NCI-H2196 treated with DMSO at 0.1 percent for 48 hours (cell line): ENCODE results near the gene EIF1AD.
"Not testable (repeated sequence)": the region's sequence is repeated elsewhere in the genome, so short reads cannot be mapped to it uniquely, and the experiment has no call there.

ENCODE experiments used
- DNase-seq: peaks from one replicate; lab custom pipeline; 2025; ENCODE audit not compliant: unreplicated experiment; lab: John Stamatoyannopoulos, UW

EIF1AD gene

DNA sequence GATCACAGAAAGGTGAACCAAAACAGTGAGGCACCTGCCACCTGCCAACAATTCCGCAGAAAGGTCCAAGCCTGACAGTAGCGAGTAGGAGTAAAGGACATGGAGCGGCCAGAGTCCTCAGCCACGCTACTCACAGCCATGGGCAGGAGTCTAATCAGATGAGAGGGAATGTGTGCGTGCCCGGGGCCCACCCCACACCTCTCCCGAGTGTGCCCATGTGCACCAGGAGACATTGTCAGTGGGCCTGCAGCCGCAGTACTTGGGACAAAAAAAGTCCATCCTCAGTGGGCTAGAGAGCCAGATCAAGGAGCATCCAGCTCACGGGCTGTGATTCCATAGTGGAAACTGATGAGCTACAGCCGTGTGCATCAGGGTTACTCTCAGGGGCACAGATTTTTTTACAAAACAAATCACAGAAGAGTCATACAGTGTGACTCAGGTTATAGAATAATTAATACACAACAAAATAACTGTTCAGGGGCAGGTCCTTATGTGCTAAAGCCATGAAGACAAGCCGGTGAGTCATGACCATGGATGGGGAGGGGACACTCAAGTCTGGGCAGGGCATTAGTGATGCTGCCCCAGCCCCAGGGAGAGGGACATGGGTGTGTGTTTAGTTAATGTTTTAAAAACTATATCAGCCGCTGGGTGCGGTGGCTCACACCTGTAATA, 28.4 kb downstream of the EIF1AD start:
- DNase-seq = no peak

DNA sequence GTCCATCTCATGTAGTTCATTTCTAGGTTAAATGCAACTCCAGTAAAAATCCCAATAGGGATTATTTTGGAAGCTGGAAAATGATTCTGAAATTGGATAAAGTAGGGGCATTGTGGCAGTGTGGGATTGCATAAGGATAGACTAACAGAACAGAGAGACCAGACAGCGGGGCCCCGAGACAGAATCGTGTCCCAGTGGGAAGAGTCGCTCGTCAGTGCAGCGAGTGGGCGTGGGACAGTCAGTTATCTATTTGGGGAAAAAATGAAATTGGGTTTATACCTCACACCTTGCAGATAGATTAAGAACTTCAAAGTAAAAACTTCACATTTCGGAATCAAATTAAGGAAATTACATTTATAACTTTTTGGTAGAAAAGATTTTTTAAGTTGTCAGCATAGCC, 29.8 kb downstream of the EIF1AD start:
- DNase-seq = no peak

DNA sequence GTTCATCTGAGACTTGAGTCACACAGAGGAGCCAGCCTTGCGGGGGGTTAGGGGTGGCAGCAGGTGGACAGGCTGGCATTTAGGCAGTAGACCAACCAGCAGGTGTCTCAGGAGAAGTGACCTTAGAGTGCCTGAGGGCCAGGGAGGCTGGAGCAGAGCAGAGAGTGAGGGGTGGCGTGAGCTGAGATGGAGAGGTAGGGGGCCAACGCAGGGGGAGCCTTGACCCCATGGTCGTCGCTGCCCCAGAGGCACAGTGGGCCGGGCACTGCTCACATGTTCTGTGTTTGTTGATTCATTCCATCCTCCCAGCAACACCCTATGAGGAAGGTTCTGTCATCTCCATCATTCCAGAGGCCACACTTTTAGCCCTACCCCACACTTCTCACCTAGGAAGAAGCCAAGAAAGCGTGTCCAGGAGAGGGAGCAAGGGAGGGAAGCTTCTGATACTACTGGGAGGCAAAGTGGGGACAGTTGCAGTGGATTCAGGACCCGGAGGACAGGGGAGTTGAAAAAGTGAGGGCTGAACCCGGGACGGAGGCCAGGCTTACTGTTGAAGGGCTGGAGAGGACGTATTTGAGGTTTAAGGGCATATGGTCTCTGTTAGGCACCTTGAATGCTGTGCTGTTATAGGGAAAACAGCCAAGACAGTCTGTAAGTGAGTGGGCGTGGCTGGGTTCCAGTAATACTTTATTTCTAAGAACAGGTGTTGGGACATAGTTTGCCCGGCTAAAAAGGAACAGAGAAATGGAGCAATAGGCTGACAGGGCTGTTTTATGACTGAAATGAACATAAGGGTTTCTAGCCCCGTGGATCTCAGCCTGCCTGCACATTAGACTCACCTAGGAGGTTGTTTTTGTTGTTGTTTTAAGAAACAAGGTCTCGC, 33.1 kb downstream of the EIF1AD start:
- DNase-seq = no peak

DNA sequence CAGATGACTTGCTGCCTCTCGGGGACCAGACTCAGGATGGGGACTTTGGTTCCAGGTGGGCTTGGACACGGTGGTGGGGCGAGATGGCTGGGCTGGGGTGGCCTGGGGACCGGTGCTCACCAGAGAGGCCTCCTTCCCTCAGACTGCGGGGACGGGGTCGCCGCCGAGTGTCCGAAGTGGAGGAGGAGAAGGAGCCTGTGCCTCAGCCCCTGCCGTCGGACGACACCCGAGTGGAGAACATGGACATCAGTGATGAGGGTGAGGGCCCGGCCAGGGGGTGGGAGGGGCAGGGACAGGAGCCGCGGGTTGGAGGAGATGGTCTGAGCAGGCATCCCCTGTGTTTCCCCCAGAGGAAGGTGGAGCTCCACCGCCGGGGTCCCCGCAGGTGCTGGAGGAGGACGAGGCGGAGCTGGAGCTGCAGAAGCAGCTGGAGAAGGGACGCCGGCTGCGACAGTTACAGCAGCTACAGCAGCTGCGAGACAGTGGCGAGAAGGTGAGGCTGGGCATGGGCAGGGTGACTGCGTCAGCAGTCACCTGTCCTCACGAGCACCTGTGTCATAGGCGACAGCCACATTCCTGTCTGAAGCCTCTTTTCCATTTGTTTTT, 34.5 kb downstream of the EIF1AD start:
- DNase-seq = no peak

DNA sequence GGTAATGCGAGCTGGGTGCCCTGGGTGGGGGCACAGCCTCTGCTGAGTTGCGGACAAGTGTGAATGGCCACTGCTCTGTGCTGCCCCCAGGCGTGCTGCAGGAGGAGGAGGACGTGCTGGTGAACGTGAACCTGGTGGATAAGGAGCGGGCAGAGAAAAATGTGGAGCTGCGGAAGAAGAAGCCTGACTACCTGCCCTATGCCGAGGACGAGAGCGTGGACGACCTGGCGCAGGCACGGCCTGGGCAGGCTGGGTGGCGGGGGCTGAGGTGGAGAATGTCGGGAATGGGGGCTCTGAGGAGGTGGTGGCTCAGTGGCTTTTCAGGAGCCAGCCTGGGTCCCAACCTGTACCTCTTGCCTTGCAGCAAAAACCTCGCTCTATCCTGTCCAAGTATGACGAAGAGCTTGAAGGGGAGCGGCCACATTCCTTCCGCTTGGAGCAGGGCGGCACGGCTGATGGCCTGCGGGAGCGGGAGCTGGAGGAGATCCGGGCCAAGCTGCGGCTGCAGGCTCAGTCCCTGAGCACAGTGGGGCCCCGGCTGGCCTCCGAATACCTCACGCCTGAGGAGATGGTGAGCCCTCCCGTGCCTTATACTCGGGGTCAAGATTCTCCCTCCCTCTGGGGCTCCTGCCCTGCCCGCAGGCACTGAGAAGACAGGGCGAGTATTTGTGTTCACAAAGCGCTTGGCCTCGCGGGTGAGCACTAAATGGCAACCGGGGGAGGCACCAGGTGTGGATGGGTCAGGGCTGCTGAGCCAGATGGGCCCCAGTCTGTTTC, 35.8 kb downstream of the EIF1AD start:
- no peak for DNase-seq

DNA sequence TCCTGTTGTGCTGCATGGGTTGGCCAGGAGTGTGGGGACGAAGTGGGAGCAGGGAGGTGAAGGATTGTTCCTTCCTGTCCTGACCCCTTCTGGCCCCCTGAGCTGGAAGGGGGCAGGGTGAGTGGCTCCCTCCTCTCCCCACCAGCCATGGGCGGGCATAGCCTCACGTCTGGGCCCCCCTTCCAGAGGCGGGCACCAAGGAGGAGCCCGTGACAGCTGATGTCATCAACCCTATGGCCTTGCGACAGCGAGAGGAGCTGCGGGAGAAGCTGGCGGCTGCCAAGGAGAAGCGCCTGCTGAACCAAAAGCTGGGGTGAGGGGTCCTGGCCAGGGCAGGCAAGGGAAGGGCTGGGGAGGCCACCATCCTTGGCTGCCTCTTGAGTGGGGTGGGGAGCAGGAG, 37.1 kb downstream of the EIF1AD start:
- DNase-seq = no peak

DNA sequence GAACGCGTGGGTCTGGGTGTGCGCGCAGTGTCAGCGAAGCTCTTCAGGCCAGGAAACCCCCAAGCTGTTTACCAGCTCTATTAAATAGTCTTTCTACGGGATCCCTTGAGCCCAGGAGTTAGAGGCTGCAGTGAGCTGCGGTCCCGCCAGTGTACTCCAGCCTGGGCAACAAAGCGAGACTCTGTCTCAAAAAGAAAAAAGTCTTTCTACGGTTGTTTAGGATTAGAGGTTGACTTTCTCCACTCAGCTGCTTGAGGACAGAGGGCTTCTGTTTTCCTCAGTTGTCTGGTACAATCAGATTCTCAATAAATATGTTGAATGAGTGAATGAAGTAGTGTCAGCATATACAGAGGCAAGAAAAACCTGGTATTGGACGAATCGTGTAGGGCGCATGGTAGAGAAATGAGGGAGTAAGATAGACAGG, 39.8 kb downstream of the EIF1AD start:
- no peak for DNase-seq

DNA sequence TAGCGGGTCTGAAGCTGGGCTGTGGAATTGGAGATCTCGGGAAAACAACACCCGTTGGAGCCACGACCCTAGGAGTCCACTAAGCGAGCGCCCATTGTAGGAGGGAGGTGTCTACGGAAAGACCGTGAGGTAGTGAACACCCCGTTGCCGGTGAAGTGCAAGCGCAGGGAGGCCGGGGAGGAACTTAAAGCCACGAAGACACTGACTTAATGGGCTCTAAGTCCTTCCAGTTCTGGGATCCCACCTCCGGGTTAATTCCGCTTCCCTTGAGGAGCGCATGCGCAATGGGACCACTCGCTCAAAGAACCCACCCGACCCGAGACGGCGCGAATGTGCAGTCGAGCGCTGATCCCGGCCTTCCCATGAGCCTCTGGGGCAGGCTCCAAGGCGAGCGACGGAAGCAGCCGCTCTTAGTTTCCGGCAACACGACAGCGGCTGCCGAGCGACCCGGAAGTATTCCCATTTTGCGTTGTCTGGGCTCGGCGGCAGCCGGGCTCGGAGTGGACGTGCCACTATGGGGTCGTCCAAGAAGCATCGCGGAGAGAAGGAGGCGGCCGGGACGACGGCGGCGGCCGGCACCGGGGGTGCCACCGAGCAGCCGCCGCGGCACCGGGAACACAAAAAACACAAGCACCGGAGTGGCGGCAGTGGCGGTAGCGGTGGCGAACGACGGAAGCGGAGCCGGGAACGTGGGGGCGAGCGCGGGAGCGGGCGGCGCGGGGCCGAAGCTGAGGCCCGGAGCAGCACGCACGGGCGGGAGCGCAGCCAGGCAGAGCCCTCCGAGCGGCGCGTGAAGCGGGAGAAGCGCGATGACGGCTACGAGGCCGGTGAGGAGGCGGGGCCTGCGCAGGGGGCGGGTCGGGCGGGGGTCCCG, 40.5 kb downstream of the EIF1AD start, which contains the start of gene SART1:
Gene SART1, plus strand, starts transcription at position 468 of the 874 bp plus-strand sequence. Its CDS starts 47 bp downstream, at position 515.
- DNase-seq = peak; percentile 98

DNA sequence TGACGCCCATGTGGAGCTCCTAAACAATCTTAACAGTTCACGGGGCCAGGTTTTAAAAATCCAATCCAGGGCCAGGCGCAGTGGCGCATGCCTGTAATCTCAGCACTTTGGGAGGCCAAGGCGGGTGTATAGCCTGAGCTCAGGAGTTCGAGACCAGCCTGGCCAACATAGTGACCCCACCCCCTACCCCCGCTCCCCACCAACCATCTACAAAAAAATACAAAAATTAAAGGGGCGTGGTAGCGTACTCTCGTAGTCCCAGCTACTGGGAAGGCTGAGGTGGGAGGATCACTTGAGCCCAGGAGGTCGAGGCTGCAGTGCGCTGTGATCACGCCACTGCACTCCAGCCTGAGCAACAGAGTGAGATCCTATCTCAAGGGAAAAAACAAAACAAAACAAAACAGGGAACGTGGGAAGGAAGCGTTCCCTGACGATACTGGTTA, 41.1 kb downstream of the EIF1AD start:
- no peak for DNase-seq

DNA sequence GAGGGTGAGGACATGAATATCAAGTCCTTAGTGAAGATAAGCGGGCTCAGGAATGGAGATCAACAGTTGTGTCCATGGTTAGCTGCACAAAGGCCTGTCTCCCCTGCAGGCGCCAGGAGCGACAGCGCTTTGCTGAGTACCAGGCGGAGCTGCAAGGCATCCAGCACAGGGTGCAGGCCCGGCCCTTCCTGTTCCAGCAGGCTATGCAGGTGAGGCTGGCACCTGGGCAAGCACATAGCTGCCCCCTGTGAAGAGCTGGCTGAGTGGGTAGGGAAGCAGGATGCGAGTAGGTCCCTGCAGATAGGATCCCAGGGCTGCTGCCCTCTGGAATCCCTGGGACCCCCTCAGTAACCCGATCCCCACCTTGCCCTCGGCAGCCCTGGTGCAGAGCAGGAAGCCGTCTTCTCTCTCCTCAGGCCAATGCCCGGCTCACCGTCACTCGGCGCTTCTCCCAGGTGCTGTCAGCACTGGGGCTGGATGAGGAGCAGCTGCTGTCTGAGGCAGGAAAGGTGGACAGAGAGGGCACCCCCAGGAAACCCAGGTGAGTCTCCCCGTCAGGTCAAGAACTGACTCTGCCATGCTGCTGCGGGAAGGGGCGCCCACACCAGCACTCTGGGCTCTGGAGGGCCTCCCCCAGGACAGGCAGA, 43.1 kb downstream of the EIF1AD start:
- no peak for DNase-seq

DNA sequence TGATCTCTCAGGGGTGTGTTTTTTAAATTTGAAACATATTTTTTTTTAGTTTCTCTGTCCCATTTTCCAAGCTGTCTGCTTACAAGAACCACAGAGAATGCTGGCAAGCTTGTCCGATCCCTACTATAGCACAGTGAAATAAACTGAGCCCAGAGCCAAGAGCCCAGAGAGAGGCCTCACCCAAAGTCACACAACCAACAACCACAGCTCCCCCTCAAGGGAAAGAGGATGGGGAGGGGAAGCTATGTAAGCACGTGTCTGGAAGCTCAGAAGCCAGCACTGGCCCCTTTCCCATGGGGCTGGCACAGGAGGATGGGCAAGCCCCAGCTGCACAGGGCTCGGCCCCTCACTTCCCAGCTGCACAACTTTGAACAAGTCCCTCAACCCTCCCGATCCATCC, 43.7 kb downstream of the EIF1AD start:
- DNase-seq = no peak

DNA sequence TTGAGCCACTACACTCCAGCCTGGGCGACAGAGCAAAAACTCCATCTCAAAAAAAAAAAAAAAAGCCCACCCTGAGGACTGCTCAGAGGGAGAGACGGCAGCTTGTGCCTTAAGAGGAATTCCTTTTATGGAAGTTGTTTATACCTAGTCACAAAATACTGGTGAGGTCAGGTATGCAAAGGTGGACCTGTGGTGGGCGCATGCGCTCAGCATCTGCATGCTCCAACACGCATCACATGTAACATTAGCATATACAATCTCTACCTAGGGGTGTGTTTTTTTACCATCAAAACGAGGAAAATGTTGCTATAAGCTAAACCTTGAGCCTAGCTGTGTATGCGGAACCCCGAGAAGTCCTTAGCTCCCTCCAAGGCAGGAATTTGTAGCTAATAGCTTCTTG, 47.2 kb downstream of the EIF1AD start:
- no peak for DNase-seq

DNA sequence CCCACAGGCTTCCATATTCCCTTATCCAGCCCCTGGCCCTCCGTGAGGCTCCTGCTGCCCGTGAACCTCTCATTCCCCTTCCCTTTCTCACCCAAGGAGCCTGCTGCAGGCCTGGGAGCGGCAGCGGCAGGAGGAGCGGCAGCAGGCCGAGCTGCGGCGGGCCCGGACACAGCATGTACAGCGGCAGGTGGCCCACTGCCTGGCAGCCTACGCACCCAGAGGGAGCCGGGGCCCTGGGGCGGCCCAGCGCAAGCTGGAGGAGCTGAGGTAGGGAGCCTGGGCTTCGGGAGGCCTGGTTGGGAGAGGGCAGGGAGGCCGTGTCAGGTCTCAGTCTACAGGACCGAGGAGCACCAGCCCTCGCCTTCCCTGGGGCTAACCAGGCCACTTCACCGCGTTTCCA, 48.5 kb downstream of the EIF1AD start:
- DNase-seq = no peak

DNA sequence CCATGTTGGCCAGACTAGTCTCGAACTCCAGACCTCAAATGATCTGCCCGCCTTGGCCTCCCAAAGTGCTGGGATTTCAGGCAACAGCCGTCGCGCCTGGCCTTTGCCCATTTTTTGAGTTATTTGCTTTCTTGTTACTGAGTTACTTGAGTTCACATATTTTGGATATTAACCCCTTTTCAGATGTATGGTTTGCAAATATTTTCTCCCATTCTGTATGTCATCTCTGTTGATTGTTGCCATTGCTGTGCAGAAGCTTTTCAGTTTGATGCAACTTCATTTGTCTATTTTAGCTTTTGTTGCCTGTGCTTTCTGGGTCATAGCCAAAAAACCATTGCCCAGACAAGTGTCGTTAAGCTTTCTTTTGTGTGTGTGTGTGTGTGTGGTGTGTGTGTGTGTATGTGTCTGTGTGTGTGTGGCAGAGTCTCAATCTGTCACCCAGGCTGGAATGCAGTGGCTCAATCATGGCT, 49.9 kb downstream of the EIF1AD start:
- no peak for DNase-seq

DNA sequence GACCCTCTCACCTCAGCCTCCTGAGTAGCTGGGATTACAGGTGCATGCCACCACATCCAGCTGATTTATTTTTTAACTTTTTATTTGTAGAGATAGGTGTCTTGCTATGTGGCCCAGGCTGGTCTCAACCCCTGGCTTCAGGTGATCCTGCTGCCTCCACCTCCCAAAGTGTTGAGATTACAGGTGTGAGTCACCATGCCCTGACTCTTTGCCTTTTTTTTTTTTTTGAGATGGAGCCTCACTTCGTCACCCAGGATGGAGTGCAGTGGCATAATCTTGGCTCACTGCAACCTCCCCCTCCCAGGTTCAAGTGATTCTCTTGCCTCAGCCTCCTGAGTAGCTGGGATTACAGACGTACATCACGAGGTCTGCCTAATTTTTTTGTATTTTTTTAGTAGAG, 50.3 kb downstream of the EIF1AD start:
- not testable (repeated sequence) for DNase-seq

DNA sequence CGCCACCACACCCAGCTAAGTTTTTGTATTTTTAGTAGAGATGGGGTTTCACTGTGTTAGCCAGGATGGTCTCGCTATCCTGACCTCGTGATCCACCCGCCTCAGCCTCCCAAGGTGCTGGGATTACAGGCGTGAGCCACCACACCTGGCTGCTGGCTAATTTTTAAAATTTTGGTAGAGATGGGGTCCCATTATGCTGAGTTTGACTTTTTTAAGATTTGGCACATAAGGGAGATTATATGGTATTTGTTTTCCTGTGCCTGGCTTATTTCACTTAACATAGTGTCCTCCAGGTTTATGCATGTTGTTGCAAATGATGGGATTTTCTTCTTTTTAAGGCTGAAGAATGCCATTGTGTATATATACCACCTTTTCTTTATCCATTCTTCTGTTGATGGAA, 51.2 kb downstream of the EIF1AD start:
- not testable (repeated sequence) for DNase-seq

DNA sequence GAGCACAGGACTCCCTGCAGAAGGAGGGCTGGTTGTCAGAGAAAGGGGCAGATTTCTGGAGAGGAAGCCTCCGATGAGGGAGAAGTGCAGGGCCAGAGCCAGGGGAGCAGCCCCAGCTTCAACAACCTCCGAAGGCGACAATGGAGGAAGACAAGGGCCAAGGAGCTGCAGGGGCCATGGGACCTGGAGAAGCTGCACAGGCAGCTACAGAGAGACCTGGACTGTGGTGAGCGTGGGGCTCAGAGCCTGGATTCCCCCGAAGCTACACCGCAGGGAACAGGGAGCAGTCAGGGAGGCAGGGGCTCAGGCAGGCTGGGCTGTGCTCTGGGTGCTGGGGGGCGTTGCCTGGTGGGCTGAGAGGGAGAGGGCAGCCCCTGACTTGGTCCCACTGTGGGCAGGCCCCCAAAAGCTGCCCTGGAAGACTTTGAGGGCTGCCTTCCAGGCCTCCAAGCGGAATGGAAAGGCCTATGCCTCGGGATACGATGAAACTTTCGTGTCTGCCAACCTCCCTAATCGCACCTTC, 54.3 kb downstream of the EIF1AD start:
- DNase-seq = no peak

DNA sequence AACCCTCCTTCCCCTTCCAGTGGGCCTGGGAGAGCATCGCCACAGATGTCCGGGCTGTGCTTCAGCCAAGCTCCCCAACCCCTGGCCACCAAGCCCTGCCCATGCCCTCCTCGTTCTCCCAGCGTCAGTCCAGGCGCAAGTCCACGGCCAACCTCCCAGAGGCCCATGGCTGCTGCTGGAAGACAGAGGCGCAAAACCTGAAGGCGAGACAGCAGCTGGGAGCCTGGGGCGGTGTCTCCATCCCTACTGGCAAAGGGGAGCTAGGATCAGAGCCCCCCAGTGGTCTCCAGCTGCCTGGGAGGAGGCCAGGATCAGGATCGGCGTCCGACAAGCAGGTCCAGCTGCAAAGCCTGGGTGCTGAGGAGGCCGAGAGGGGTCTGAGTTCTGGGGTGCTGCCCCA, 54.8 kb downstream of the EIF1AD start:
- no peak for DNase-seq

DNA sequence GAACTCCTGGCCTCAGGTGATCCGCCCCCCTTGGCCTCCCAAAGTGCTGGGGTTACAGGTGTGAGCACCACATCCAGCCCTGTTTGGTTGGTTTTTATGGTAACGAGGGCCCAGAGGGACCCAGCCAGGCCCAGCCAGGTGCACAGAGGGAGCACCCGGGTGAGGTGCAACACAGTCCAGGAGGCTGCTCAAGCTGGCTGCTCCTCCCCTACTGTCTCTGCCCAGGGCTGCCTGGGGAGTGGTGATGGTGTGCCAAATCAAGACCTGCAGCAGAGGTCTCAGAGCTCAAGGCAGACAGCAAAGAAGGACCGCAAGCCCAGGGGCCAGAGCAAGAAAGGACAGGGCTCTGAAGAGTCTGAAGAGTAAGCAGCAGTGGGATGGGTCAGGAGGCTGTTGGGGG, 55.3 kb downstream of the EIF1AD start:
- DNase-seq = no peak
